Fibroblast of skin of left biceps (primary cell): ENCODE data around the gene C20orf141.
A peak's percentile ranks its signal among the peaks of the same experiment; 100 is the strongest.
"Not testable (repeated sequence)": the region's sequence is repeated elsewhere in the genome, so short reads cannot be mapped to it uniquely, and the experiment has no call there.

Experiments used
- DNase-seq, 2 experiments: peaks; one replicate each; pipeline ENCODE4 v3.0.0-alpha.2; 2013; ENCODE audit warnings: low read depth in 2 of 2

Gene C20orf141, protein sequence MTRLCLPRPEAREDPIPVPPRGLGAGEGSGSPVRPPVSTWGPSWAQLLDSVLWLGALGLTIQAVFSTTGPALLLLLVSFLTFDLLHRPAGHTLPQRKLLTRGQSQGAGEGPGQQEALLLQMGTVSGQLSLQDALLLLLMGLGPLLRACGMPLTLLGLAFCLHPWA

GRCh38 chr20:2814587-2815051 lies at the start of gene C20orf141:
TSS of gene C20orf141 (plus strand) at chr20:2814987. CDS start at chr20:2815185, 198 bp downstream.
- peak; percentile 99 for DNase-seq

DNA sequence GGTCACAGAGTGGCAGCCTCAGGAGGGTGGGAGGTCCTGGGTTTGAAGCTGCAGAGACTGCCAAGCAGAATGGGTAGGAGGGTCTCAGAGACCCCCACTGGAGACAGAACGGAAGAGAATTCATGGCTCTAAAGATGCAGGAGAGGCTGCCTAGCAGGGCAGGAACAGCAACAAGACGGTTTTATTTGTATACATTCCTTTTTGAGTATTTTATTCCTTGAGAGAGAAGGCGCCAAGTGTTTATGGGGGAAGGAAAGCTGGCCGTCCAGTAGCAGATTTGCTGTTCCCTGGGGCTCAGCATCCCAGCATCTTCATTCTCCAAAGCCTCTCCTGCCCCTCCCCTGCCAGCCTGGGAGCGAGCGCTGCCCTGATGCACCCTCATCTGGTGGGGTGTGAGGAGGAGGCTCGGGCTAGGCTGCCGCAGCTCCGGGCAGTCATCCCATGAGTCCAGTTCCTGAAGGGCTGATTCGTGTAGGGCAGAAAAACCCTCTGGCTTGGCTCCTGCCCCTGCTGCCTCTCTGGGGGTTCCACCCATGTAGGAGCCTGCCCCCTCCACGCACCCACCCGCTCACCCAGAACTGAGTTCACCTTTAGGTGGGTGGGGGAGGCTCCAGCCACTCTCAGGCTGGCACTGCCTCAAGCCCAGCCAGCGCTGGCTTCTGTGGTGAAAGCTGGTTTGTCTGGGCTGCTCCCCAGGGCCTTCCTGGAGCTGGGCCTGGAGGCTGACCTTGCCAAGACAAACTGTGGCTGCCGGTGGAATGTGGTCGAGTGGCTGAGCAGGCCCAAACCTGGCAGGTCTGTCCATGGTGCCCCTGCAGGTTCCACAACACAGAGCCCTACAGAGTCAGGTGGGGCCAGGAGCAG lies 46.8 kb upstream of the C20orf141 start:
- no peak for DNase-seq

DNA sequence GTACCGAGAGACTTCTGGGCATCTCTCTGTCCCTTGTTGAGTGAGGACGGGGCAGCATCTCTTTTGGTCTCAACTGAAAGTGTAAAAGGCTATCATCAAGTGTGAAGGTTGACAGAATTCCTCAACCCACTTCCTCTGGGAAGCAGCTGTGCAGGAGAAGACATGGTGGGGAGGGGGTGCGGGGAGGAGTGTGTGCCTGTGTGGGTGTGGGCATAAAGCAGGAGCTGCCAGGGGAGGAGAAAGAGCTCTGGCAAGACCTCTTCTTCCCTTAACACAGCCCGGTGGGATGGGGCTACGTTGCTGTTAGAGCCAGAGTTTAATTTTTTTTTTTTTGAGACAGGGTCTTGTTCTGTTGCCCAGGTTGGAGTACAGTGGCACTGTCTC lies 46.2 kb upstream of the C20orf141 start:
- no peak for DNase-seq

- not testable (repeated sequence) for DNase-seq
These were observed 44.7 kb upstream of the C20orf141 start for GRCh38 chr20:2770091-2770490.

GRCh38 chr20:2771631-2772080 lies 43.1 kb upstream of the C20orf141 start:
- no peak for DNase-seq

DNA sequence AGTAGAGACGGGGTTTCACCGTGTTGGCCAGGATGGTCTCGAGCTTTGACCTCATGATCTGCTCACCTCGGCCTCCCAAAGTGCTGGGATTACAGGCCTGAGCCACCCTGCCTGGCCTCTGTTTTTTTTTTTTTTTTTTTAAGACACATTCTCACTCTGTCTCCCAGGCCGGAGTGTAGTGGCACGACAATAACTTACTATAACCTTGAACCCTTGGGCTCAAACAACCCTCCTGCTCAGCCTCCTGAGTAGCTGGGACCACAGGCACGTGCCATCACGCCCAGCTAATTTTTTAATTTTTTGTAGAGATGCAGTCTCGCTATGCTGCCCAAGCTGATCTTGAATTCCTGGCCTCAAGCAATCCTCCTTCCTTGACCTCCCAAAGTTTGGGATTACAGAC lies 41.0 kb upstream of the C20orf141 start:
- no peak for DNase-seq

DNA sequence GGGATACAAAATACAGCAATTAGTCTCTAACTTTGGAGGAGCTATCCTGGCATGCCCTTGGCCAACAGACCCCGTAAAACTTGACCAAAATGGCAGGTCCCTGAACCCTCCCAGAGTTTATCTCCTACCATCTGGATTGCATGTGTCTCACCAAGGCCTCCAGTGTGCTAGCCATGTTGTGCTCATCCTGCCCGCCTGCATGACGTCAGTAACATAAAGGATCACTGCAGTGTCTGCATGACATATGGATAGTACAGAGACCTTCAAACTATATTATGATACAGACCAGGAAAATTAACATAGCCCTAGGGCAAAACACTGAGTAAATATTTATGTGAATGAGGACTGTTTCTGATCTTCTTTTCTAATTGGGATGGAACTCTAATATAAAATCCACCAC lies 39.6 kb upstream of the C20orf141 start:
- DNase-seq, result no peak

DNA sequence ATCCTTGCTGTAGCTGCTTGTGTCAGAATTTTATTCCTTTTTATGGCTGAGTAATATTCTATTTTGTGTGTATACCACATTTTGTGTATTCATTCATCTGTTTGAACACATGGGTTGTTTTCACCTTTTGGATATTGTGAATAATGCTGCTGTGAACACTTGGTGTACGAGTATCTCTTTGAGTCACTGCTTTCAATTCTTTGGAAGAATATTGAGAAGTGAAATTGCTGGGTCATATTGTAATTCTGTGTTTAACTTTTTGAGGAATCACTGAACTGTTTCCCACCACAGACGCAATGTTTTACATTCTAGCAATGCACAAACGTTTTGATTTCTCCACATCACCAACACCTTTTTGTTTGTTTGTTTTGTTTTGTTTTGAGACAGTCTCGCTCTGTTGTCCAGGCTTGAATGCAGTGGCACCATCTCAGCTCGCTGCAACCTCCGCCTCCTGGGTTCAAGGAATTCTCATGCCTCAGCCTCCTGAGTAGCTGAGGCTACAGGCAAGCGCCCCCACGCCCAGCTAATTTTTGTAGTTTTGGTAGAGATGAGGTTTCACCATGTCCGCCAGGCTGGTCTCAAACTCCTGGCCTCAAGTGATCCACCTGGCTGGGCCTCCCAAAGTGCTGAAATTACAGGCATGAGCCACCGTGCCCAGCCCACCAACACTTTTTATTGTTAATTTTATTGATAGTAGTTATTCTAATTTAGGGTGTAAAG lies 36.0 kb upstream of the C20orf141 start:
- no peak for DNase-seq

GRCh38 chr20:2780948-2781347 lies 33.8 kb upstream of the C20orf141 start:
- DNase-seq, result no peak

GRCh38 chr20:2783908-2784566 lies 30.8 kb upstream of the C20orf141 start:
- no peak for DNase-seq

DNA sequence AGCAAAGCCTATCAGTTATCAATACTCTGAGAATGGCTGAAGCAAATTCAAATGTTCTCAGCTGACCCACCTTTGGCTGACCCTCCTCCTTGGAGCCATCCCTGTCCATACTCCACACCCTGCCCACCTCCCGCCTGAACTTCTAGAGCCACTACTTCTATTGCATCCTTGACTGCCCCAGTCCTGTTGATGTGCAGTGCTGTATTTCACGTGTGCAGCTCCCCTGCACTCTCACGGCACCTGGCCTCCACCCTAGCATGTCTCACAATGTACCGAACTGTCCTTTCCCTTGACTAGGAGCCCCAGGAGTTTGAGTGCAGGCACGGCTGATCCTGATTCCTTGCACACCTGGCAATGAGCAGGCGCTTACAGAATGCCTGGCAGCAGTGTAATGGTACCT lies 21.3 kb upstream of the C20orf141 start:
- no peak for DNase-seq

- no peak for DNase-seq
These were observed 20.5 kb upstream of the C20orf141 start for GRCh38 chr20:2794202-2794748.

GRCh38 chr20:2794866-2795447 lies 19.8 kb upstream of the C20orf141 start:
- no peak for DNase-seq

GRCh38 chr20:2795451-2795850 lies 19.3 kb upstream of the C20orf141 start:
- DNase-seq, result no peak

DNA sequence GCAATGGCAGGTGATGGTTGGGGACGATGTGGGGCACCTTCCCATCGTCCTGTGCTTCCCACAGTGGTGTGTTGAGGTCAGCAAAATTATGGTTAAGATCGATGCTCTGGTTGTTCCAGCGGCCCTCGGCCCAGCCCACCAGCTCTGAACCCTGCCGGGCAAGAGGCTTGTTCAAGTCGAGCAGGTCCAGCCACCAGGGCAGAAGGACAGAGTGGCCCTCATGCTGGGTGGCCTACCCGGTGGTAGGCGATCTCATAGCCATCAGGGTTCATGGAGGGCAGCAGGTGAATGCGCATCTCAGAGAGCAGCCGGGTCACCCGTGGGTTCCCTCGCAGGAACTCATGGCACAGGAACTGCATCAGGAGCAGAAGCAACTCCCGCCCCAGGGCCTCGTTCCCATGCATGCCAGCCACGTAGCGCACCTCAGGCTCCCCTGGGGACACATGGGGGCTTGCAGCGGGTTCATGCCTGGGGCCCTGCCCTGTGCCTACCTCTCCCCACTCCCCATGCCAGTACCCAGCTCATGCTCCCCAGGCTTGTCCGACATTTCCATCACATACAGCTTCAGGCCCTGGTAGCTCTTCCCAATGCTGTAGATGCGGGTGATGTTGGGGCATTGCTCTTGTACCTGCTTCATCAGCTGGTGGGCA lies 18.7 kb upstream of the C20orf141 start:
- DNase-seq, result no peak

DNA sequence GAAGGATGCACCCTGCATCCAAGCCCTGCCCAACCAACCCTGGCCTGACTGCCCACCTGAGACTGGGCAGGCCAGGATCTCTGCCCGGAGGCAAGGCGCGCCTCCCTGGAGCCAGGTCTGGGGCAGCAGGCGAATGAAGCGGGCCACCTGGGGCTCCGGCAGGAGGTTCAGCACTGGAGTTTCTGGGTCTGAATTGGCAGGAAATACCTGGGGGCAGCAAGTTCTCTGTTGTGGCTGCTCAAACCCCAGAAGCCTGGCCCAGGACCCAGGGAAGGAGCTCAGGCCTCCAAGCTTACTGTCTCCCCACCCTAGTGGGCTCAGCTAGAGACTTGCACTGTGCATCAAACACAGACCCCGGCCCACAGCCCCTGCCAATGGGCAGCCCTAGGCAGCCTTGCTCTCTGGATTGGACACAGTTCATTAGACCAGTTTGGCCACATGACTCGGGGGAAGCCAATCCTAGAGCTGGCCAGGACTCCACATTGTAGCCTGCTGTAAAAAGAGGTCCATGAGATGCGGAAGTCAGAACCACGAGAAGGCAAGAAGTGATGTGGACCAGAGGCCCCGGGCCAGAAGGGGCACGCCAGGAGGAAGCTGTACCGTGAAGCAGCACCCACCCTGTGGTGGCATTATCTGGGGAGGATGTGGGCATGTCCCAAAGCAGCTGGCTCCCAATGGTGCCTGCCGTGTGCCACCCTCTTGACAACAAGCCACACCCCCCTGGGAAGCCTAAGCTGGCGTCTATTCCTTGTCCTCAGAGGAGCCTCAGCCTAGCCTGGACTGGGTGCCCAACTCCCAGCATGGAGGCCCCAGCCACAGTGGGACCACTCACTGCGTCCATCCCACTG lies 17.4 kb upstream of the C20orf141 start:
- no peak for DNase-seq

GRCh38 chr20:2798095-2798805 lies 16.5 kb upstream of the C20orf141 start:
- DNase-seq, result no peak

DNA sequence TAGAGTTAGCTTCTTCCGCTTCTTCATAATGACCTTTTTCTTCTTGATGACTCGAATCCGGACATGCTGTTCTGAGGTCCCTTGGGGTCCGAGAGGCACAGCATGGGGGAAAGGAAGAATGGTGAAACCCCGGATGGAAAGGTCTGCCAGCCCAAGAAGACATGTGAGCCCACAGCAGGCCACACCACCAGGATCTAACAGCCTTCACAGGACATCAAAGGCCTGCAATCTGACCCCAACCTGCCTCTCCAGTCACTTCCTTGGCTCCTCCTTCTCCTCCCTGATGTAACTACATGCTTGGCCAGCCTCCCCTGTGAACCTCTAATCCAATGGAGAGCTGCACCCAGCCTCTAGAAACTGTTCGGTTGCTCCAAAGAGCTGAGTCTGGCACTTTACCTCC lies 16.0 kb upstream of the C20orf141 start:
- DNase-seq, result no peak

DNA sequence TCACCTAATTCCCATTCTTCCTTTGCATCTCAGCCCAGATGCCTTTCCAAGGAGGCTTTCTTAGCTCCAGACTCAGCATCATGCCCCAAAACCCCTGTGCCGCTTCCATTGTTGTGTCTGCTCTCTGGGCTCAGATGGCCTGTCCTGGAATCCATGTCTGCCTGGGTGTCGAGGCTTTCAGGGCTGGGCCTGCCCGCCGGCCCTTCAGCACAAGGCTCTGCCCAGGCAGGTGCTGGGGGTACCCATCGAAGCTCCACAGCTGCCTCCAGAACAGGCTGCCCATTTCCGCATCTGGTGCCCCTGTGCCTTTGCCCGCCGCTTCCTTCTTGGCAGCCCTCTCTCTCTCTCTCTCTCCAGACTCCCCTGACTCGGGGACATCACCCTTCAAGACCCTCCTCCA lies 15.5 kb upstream of the C20orf141 start:
- DNase-seq, result no peak
